HepG2 (cell line): ENCODE data around the gene KCNQ2. TPM values are rescaled to one million over a fixed set of nuclear protein-coding genes. Genes with fewer than 3 reads are reported as not detected.
A peak's percentile ranks its signal among the peaks of the same experiment; 100 is the strongest.

Source experiments
- CCAR2 ChIP-seq: fragments of 200-400 bp; formaldehyde crosslinking; optimal IDR thresholded peaks from 2 replicates; pipeline ENCODE3; 2018; ENCODE audit warnings: low read depth, mild to moderate bottlenecking, low read length, moderate library complexity
- CREM ChIP-seq, 2 experiments: sonication (generic) in 1 of 2; formaldehyde crosslinking in 1 of 2; IDR thresholded peaks; 2 replicates each; pipeline versions ENCODE4 v1.4.0 to v1.6.1; 2016 to 2020; ENCODE audit warnings: antibody characterized with exemption in 1 of 2, mild to moderate bottlenecking in 1 of 2, missing genetic modification reagents in 1 of 2
- EEA1 ChIP-seq: sonication (generic); formaldehyde crosslinking; IDR thresholded peaks from 2 replicates; pipeline ENCODE4 v1.5.1; 2020; ENCODE audit warnings: mild to moderate bottlenecking, missing genetic modification reagents, borderline replicate concordance
- HDAC2 ChIP-seq: sonication (generic); formaldehyde crosslinking; IDR thresholded peaks from 2 replicates; pipeline ENCODE4 v1.4.0; 2020; ENCODE audit warnings: missing genetic modification reagents
- HNRNPH1 ChIP-seq: fragments of 200-400 bp; formaldehyde crosslinking; optimal IDR thresholded peaks from 2 replicates; pipeline ENCODE3; 2017; ENCODE audit warnings: mild to moderate bottlenecking, low read depth, low read length
- NPAS2 ChIP-seq: sonication (generic); formaldehyde crosslinking; IDR thresholded peaks from 2 replicates; pipeline ENCODE4 v1.8.0; 2022; ENCODE audit warnings: mild to moderate bottlenecking, missing genetic modification reagents, borderline replicate concordance
- SATB2 ChIP-seq: sonication (generic); formaldehyde crosslinking; IDR thresholded peaks from 2 replicates; pipeline ENCODE4 v1.5.0; 2020; ENCODE audit warnings: missing genetic modification reagents
- SCMH1 ChIP-seq: sonication (generic); formaldehyde crosslinking; IDR thresholded peaks from 2 replicates; pipeline ENCODE4 v1.9.0; 2021; ENCODE audit warnings: missing genetic modification reagents, mild to moderate bottlenecking, borderline replicate concordance
- SRSF1 ChIP-seq: fragments of 200-400 bp; formaldehyde crosslinking; optimal IDR thresholded peaks from 2 replicates; pipeline ENCODE3; 2017; ENCODE audit warnings: mild to moderate bottlenecking, low read depth, low read length, moderate library complexity
- YEATS2 ChIP-seq: sonication (generic); formaldehyde crosslinking; IDR thresholded peaks from 2 replicates; pipeline ENCODE4 v1.4.0; 2020; ENCODE audit warnings: missing genetic modification reagents, borderline replicate concordance
- ZFP62 ChIP-seq: sonication (generic); formaldehyde crosslinking; IDR thresholded peaks from 2 replicates; pipeline ENCODE4 v1.4.0; 2020; ENCODE audit warnings: missing genetic modification reagents
- ZNF234 ChIP-seq: sonication (generic); formaldehyde crosslinking; conservative IDR thresholded peaks from 2 replicates; pipeline ENCODE4 v1.5.1; 2020; ENCODE audit warnings: mild to moderate bottlenecking, missing genetic modification reagents
- ZNF329 ChIP-seq: sonication (generic); formaldehyde crosslinking; IDR thresholded peaks from 2 replicates; pipeline ENCODE4 v1.9.0; 2021; ENCODE audit warnings: low read depth, mild to moderate bottlenecking, missing genetic modification reagents
- ZNF556 ChIP-seq: sonication (generic); formaldehyde crosslinking; IDR thresholded peaks from 2 replicates; pipeline ENCODE4 v1.4.0; 2020; ENCODE audit warnings: mild to moderate bottlenecking, missing genetic modification reagents, borderline replicate concordance
- ZNF709 ChIP-seq: sonication (generic); formaldehyde crosslinking; IDR thresholded peaks from 2 replicates; pipeline ENCODE4 v1.5.0; 2020; ENCODE audit warnings: mild to moderate bottlenecking, missing genetic modification reagents
- ZNF713 ChIP-seq: sonication (generic); formaldehyde crosslinking; IDR thresholded peaks from 2 replicates; pipeline ENCODE4 v1.4.0; 2020; ENCODE audit warnings: mild to moderate bottlenecking, missing genetic modification reagents
- ZNF724P ChIP-seq: sonication (generic); formaldehyde crosslinking; IDR thresholded peaks from 2 replicates; pipeline ENCODE4 v1.8.0; 2022; ENCODE audit warnings: missing genetic modification reagents, borderline replicate concordance
- ZSCAN21 ChIP-seq: sonication (generic); formaldehyde crosslinking; IDR thresholded peaks from 2 replicates; pipeline ENCODE4 v1.8.0; 2022; ENCODE audit warnings: mild to moderate bottlenecking, missing genetic modification reagents, moderate library complexity, borderline replicate concordance
- polyA plus RNA-seq, 8 experiments: library from polyadenylated mRNA; depleted of rRNA in 3 of 8; stranded (reverse) in 7 of 8; unstranded in 1 of 8; fragments of >200 nt; fragmentation: Illumina TruSeq in 4 of 8; extraction: Trizol in 4 of 8; gene quantifications; 2 replicates each; pipeline versions ENCODE4 v1.2.1 to v1.2.3, GENCODE V29; 2011 to 2016; ENCODE audit warnings: low read depth in 4 of 8, missing spikeins in 1 of 8, mixed read lengths in 1 of 8; ENCODE audit not compliant: insufficient read depth in 1 of 8
- total RNA-seq, 5 experiments: library from RNA; depleted of rRNA; stranded (reverse); fragments of >200 nt; fragmentation: Illumina TruSeq; extraction: Trizol; gene quantifications; 2 replicates each; pipeline ENCODE4 v1.2.3, GENCODE V29; 2016; ENCODE audit warnings: low read depth in 1 of 5
- TF ChIP-seq, protein P1 (sequence below): sonication (generic); formaldehyde crosslinking; IDR thresholded peaks from 2 replicates; pipeline ENCODE4 v1.8.1; 2023; ENCODE audit warnings: mild to moderate bottlenecking, inconsistent platforms, moderate library complexity, missing genetic modification reagents, borderline replicate concordance
- TF ChIP-seq, protein P2 (sequence below): sonication (generic); formaldehyde crosslinking; IDR thresholded peaks from 2 replicates; pipeline ENCODE4 v1.5.1; 2020; ENCODE audit warnings: missing genetic modification reagents, mild to moderate bottlenecking, borderline replicate concordance
- TF ChIP-seq, protein P3 (sequence below): sonication (generic); formaldehyde crosslinking; IDR thresholded peaks from 2 replicates; pipeline ENCODE4 v1.4.0; 2020; ENCODE audit warnings: missing genetic modification reagents
- TF ChIP-seq, protein P4 (sequence below): IDR thresholded peaks from 2 replicates; pipeline ENCODE4 v1.6.1; 2016; ENCODE audit warnings: control low read depth
- TF ChIP-seq, protein P5 (sequence below): sonication (generic); formaldehyde crosslinking; IDR thresholded peaks from 2 replicates; pipeline ENCODE4 v1.4.0; 2020; ENCODE audit warnings: missing genetic modification reagents

Gene KCNQ2
- total and polyA plus RNA-seq, 2 of the 13 experiments (the other 11 are each of a cell fraction or from before 2014, with no cell fraction given) = not detected

- peak; percentile 53; the same call in 1 of the 2 replicates for TF ChIP-seq HDAC2
- no peak for TF ChIP-seq SATB2
- TF ChIP-seq ZNF724P (CRISPR knock-in tag) = no peak
- TF ChIP-seq YEATS2 (CRISPR knock-in tag) = no peak
- TF ChIP-seq HNRNPH1 = no peak
- no peak for TF ChIP-seq SRSF1
- TF ChIP-seq ZNF234 = no peak
- TF ChIP-seq ZNF709 (CRISPR knock-in tag) = no peak
- TF ChIP-seq, protein P1, sequence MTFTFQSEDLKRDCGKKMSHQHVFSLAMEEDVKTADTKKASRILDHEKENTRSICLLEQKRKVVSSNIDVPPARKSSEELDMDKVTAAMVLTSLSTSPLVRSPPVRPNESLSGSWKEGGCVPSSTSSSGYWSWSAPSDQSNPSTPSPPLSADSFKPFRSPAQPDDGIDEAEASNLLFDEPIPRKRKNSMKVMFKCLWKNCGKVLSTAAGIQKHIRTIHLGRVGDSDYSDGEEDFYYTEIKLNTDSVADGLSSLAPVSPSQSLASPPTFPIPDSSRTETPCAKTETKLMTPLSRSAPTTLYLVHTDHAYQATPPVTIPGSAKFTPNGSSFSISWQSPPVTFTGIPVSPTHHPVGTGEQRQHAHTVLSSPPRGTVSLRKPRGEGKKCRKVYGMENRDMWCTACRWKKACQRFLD (CRISPR knock-in tag) = no peak
- TF ChIP-seq EEA1 = peak; percentile 33; the same call in 1 of the 2 replicates
- TF ChIP-seq ZNF713 (CRISPR knock-in tag) = no peak
- TF ChIP-seq CREM (IDR thresholded peaks at IDR 0.05) = no peak
- TF ChIP-seq CREM (CRISPR knock-in tag; IDR thresholded peaks at IDR 0.05) = no peak
- TF ChIP-seq, protein P2, sequence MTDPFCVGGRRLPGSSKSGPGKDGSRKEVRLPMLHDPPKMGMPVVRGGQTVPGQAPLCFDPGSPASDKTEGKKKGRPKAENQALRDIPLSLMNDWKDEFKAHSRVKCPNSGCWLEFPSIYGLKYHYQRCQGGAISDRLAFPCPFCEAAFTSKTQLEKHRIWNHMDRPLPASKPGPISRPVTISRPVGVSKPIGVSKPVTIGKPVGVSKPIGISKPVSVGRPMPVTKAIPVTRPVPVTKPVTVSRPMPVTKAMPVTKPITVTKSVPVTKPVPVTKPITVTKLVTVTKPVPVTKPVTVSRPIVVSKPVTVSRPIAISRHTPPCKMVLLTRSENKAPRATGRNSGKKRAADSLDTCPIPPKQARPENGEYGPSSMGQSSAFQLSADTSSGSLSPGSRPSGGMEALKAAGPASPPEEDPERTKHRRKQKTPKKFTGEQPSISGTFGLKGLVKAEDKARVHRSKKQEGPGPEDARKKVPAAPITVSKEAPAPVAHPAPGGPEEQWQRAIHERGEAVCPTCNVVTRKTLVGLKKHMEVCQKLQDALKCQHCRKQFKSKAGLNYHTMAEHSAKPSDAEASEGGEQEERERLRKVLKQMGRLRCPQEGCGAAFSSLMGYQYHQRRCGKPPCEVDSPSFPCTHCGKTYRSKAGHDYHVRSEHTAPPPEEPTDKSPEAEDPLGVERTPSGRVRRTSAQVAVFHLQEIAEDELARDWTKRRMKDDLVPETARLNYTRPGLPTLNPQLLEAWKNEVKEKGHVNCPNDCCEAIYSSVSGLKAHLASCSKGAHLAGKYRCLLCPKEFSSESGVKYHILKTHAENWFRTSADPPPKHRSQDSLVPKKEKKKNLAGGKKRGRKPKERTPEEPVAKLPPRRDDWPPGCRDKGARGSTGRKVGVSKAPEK (CRISPR knock-in tag) = no peak
- TF ChIP-seq ZNF556 = no peak
- TF ChIP-seq NPAS2 (CRISPR knock-in tag) = no peak
- no peak for TF ChIP-seq CCAR2
- TF ChIP-seq SCMH1 (CRISPR knock-in tag) = no peak
- TF ChIP-seq, protein P3, sequence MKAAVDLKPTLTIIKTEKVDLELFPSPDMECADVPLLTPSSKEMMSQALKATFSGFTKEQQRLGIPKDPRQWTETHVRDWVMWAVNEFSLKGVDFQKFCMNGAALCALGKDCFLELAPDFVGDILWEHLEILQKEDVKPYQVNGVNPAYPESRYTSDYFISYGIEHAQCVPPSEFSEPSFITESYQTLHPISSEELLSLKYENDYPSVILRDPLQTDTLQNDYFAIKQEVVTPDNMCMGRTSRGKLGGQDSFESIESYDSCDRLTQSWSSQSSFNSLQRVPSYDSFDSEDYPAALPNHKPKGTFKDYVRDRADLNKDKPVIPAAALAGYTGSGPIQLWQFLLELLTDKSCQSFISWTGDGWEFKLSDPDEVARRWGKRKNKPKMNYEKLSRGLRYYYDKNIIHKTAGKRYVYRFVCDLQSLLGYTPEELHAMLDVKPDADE (CRISPR knock-in tag) = no peak
- TF ChIP-seq ZFP62 = no peak
- TF ChIP-seq, protein P4, sequence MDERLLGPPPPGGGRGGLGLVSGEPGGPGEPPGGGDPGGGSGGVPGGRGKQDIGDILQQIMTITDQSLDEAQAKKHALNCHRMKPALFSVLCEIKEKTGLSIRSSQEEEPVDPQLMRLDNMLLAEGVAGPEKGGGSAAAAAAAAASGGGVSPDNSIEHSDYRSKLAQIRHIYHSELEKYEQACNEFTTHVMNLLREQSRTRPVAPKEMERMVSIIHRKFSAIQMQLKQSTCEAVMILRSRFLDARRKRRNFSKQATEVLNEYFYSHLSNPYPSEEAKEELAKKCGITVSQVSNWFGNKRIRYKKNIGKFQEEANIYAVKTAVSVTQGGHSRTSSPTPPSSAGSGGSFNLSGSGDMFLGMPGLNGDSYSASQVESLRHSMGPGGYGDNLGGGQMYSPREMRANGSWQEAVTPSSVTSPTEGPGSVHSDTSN (CRISPR knock-in tag) = no peak
- peak; percentile 68; the same call in 1 of the 2 replicates for TF ChIP-seq ZSCAN21 (CRISPR knock-in tag)
- TF ChIP-seq, protein P5, sequence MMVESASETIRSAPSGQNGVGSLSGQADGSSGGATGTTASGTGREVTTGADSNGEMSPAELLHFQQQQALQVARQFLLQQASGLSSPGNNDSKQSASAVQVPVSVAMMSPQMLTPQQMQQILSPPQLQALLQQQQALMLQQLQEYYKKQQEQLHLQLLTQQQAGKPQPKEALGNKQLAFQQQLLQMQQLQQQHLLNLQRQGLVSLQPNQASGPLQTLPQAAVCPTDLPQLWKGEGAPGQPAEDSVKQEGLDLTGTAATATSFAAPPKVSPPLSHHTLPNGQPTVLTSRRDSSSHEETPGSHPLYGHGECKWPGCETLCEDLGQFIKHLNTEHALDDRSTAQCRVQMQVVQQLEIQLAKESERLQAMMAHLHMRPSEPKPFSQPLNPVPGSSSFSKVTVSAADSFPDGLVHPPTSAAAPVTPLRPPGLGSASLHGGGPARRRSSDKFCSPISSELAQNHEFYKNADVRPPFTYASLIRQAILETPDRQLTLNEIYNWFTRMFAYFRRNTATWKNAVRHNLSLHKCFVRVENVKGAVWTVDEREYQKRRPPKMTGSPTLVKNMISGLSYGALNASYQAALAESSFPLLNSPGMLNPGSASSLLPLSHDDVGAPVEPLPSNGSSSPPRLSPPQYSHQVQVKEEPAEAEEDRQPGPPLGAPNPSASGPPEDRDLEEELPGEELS = no peak
- no peak for TF ChIP-seq ZNF329 (CRISPR knock-in tag)
Observed at GRCh38 chr20:63378626-63379025, 93.8 kb downstream of the KCNQ2 start (continued).
